ENCODE measurements around the gene NFKBIA.
A peak's percentile ranks its signal among the peaks of the same experiment; 100 is the strongest.

The NFKBIA gene

GRCh38 chr14:35390577-35391387, 13.8 kb downstream of the NFKBIA start:
- TF ChIP-seq EZH2 (IDR thresholded peaks at IDR 0.05) (no peak), POLR2AphosphoS5 (IDR thresholded peaks at IDR 0.05; ENCODE audit: borderline replicate concordance, low read depth, low read length) (no peak), FOXP2 (optimal IDR thresholded peaks at IDR 0.05; ENCODE audit: control extremely low read depth, extremely low read length, insufficient read depth) (no peak)
- no peak overlapping the region for H3K4me3 ChIP-seq
- no peak for DNase-seq (ENCODE audit: low read depth, low spot score)
- no peaks in the 10 kb centered on the region for H3K9me3 ChIP-seq (ENCODE audit: low read depth, low read length)
- no peaks in the 10 kb centered on the region for H3K36me3 ChIP-seq (ENCODE audit: insufficient read depth, low read length)
- H3K9ac ChIP-seq (ENCODE audit: insufficient read length) = no peak overlapping the region
- H3K27ac ChIP-seq = no peak overlapping the region

GRCh38 chr14:35389315-35389667, 15.3 kb downstream of the NFKBIA start:
- TF ChIP-seq FOXP2 (optimal IDR thresholded peaks at IDR 0.05; ENCODE audit: control extremely low read depth, extremely low read length, insufficient read depth) (no peak), POLR2AphosphoS5 (IDR thresholded peaks at IDR 0.05; ENCODE audit: borderline replicate concordance, low read depth, low read length) (no peak), EZH2 (IDR thresholded peaks at IDR 0.05) (no peak)

GRCh38 chr14:35388656-35389314, 15.8 kb downstream of the NFKBIA start:
- Histone ChIP-seq H3K4me3 (no peak overlapping the region), H3K36me3 (ENCODE audit: insufficient read depth, low read length) (no peaks in the 10 kb centered on the region), H3K9ac (ENCODE audit: insufficient read length) (no peak overlapping the region), H3K27ac (no peak overlapping the region), H3K9me3 (ENCODE audit: low read depth, low read length) (no peaks in the 10 kb centered on the region)
- no peak for DNase-seq (ENCODE audit: low read depth, low spot score)
- TF ChIP-seq POLR2AphosphoS5 (IDR thresholded peaks at IDR 0.05; ENCODE audit: borderline replicate concordance, low read depth, low read length) (no peak), EZH2 (IDR thresholded peaks at IDR 0.05) (no peak), FOXP2 (optimal IDR thresholded peaks at IDR 0.05; ENCODE audit: control extremely low read depth, extremely low read length, insufficient read depth) (no peak)

More at GRCh38 chr14:35389315-35389667, 15.3 kb downstream of the NFKBIA start:
- H3K9ac ChIP-seq (ENCODE audit: insufficient read length) = no peak overlapping the region
- no peaks in the 10 kb centered on the region for H3K9me3 ChIP-seq (ENCODE audit: low read depth, low read length)
- DNase-seq (ENCODE audit: low read depth, low spot score) = no peak
- H3K27ac ChIP-seq = no peak overlapping the region
- no peaks in the 10 kb centered on the region for H3K36me3 ChIP-seq (ENCODE audit: insufficient read depth, low read length)
- H3K4me3 ChIP-seq = no peak overlapping the region

- no peaks in the 10 kb centered on the region for H3K36me3 ChIP-seq (ENCODE audit: insufficient read depth, low read length)
- H3K4me3 ChIP-seq = no peak overlapping the region
- H3K9ac ChIP-seq (ENCODE audit: insufficient read length) = no peak overlapping the region
- TF ChIP-seq EZH2 (IDR thresholded peaks at IDR 0.05) (no peak), POLR2AphosphoS5 (IDR thresholded peaks at IDR 0.05; ENCODE audit: borderline replicate concordance, low read depth, low read length) (no peak), FOXP2 (optimal IDR thresholded peaks at IDR 0.05; ENCODE audit: control extremely low read depth, extremely low read length, insufficient read depth) (no peak)
- H3K27ac ChIP-seq = no peak overlapping the region
- DNase-seq (ENCODE audit: low read depth, low spot score) = no peak
- no peaks in the 10 kb centered on the region for H3K9me3 ChIP-seq (ENCODE audit: low read depth, low read length)
Observed at GRCh38 chr14:35387713-35388579, 16.6 kb downstream of the NFKBIA start.

- no peak for DNase-seq (ENCODE audit: low read depth, low spot score)
- Histone ChIP-seq H3K9me3 (ENCODE audit: low read depth, low read length) (no peaks in the 10 kb centered on the region), H3K4me3 (no peak overlapping the region), H3K27ac (peak overlapping the region; percentile 44; the same call in 1 of the 2 replicates), H3K36me3 (ENCODE audit: insufficient read depth, low read length) (no peaks in the 10 kb centered on the region), H3K9ac (ENCODE audit: insufficient read length) (no peak overlapping the region)
- TF ChIP-seq EZH2 (IDR thresholded peaks at IDR 0.05) (no peak), POLR2AphosphoS5 (IDR thresholded peaks at IDR 0.05; ENCODE audit: borderline replicate concordance, low read depth, low read length) (no peak), FOXP2 (optimal IDR thresholded peaks at IDR 0.05; ENCODE audit: control extremely low read depth, extremely low read length, insufficient read depth) (no peak)
Observed at GRCh38 chr14:35387219-35387618, 17.3 kb downstream of the NFKBIA start.

GRCh38 chr14:35386673-35387125, 17.9 kb downstream of the NFKBIA start:
- H3K27ac ChIP-seq = peak overlapping the region; percentile 44
- H3K9me3 ChIP-seq (ENCODE audit: low read depth, low read length) = no peaks in the 10 kb centered on the region
- no peak overlapping the region for H3K9ac ChIP-seq (ENCODE audit: insufficient read length)
- DNase-seq (ENCODE audit: low read depth, low spot score) = no peak
- TF ChIP-seq FOXP2 (optimal IDR thresholded peaks at IDR 0.05; ENCODE audit: control extremely low read depth, extremely low read length, insufficient read depth) (no peak), EZH2 (IDR thresholded peaks at IDR 0.05) (no peak), POLR2AphosphoS5 (IDR thresholded peaks at IDR 0.05; ENCODE audit: borderline replicate concordance, low read depth, low read length) (no peak)
- no peak overlapping the region for H3K4me3 ChIP-seq
- H3K36me3 ChIP-seq (ENCODE audit: insufficient read depth, low read length) = no peaks in the 10 kb centered on the region

- H3K9me3 ChIP-seq (ENCODE audit: low read depth, low read length) = no peaks in the 10 kb centered on the region
- no peaks in the 10 kb centered on the region for H3K36me3 ChIP-seq (ENCODE audit: insufficient read depth, low read length)
- no peak overlapping the region for H3K9ac ChIP-seq (ENCODE audit: insufficient read length)
- TF ChIP-seq POLR2AphosphoS5 (IDR thresholded peaks at IDR 0.05; ENCODE audit: borderline replicate concordance, low read depth, low read length) = peak; percentile 46; the same call in 1 of the 2 replicates
- TF ChIP-seq EZH2 (IDR thresholded peaks at IDR 0.05) = no peak
- H3K4me3 ChIP-seq = peak overlapping the region; percentile 11
- H3K27ac ChIP-seq = peak overlapping the region; percentile 44; the same call in 1 of the 2 replicates
- DNase-seq (ENCODE audit: low read depth, low spot score) = no peak
Observed at GRCh38 chr14:35385042-35385839, 19.3 kb downstream of the NFKBIA start.
